HG02763 (cell line): ENCODE results near the gene SH3TC2.

ENCODE experiments used
- ATAC-seq: cut with Tn5 transposase; IDR thresholded peaks from one replicate; pipeline ENCODE4 v1.9.1; 2021; ENCODE audit warnings: mild to moderate bottlenecking, moderate library complexity; ENCODE audit not compliant: unreplicated experiment

Gene SH3TC2

GRCh38 chr5:149002761-149003689 is 59.8 kb downstream of the SH3TC2 start:
- no peak for ATAC-seq

DNA sequence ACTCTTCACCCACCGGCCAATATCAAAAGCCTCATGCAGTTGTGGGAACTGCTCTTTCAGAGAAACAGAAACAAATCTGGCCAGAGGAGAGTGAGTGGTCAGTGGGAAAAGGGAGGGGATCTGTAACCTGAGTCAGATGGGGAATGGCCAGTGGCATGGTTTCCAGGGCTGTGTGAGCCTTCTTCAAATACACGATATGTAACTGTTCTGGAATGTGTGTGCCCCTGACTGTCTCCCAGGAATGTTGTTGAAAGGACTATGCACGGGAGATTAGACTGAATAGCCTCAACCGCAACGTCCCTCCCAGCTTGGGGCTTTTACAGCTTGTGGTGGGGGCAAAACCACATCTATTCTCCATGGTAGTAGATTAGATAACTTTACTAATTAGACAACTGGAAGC is 60.8 kb downstream of the SH3TC2 start:
- ATAC-seq = no peak

DNA sequence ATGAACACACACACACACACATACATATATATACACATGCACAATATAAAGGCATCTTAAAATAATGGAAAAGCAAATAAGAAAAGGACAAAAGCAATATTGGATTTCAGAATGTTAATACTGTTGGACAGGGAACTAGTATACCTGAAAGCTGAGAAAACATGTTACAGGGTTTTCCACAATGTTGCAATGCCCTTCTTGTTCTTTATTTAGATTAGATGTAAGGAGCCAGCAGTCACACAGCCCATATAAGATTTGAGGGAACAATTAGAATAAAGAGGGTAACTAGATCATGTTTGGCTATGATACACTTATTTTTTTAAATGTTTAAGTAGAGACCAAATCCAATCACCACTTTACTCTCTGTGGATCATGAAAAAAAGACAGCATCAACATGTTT is 61.7 kb downstream of the SH3TC2 start:
- ATAC-seq = no peak

DNA sequence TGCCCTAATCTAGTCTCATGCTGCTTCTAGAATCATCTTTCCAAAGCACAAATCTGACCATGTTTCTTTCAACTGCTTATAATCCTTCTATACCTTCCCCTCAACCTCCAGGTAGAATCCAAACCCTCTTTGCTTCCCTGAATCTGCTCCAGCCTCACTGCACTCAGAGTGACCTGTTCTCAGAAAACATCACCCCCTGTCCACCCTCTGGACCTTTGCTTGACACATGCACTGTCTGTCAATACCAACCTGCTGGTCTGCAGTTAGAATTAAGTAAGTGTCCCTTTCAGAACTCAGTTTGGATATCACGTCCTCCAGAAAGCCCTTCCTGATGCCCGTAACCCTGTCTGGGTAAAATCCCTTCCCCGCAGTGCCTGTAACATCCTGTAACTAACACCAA is 63.1 kb downstream of the SH3TC2 start:
- no peak for ATAC-seq

GRCh38 chr5:148998174-148998797 is 64.6 kb downstream of the SH3TC2 start:
- peak; percentile 53 for ATAC-seq

DNA sequence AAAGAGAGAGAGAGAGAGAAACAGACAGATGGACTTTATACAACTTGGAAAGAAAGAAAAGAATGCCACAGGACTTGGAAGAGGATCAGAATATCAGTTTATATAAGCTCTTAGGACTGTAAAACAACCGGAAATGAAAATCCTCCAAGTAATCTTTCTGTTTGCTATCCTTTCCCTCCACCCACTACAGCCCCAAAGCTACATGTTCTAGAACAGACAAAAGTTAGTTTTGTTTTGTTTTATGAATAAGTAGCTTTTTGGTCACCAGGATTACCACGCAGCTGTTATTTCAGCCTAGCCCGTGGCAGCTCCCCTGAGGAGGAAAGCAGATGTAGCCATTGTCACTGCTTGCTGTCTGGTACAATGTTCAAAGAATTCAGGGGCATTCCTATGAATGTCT is 66.6 kb downstream of the SH3TC2 start:
- no peak for ATAC-seq

DNA sequence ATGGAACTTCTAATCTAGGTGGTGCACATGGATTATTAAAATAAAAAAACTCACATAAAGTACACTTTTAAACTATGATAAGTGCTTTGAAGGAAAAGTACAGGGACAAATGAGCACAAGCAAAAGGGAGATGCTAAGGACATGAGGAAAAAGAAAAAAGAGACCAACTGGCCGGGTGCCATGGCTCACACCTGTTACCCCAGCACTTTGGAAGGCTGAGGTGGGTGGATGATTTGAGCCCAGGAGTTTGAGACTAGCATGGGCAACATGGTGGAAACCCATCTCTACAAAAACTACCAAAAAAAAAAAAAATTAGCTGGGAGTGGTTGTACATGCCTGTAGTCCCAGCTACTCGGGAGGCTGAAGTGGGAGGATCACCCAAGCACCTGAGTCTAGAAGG is 67.1 kb downstream of the SH3TC2 start:
- ATAC-seq = no peak

GRCh38 chr5:148993283-148993936 is 69.5 kb downstream of the SH3TC2 start:
- no peak for ATAC-seq

GRCh38 chr5:148992265-148992664 is 70.6 kb downstream of the SH3TC2 start:
- ATAC-seq = no peak

DNA sequence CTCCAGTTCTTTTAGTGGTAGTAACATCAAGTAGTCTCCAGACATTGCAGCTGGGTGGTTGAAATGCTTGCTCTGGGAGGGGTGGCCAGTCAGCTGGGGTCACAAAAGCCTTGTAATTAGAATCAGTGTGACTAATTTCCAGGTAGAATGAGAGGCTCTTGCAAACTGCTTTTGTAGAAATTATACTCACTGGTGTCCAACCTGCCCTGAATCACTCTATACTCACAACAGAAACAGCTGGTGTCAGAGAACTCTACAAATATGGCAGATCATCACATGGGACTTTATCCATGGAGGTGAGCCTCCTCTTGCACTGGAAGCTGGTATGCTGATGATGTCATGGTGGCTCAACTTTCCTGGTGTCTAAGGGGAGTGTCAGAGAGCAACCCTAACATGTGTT is 71.3 kb downstream of the SH3TC2 start:
- ATAC-seq = no peak

DNA sequence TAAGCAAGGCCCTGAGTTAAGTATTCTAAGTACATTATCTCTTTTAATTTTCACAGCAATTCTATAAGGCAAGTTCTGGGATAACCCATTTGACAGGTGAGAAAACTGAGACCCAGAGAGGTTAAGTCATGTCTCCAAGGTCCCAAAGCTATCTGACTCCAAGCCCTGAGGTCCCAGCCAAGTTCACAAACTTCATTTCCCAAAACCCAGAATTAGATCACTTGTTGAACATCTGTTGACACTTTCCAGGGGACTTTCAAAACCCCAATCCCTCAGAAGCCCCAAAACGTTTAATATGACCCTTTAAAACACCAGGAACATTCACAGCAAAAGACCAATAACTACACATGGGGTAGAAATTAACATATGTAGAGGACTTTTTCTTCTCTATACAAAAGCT is 72.0 kb downstream of the SH3TC2 start:
- no peak for ATAC-seq

DNA sequence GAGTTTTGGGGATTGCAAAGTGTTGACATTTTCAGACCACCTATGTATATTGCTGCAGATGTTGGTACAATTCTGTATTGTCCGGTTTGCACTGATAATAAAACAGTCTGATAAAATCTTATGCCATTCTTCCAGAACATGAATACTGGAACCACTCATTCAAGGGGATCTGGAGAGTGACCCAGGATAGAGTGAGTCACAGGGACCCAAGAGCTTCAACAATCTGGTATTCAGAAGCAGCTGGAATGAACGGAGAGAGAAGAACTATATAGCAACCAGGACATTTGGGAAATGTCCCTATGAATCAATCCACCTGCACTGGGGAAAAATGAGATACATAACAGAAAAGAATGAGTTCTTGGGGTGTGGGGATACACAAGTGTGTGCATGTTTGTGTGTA is 73.3 kb downstream of the SH3TC2 start:
- ATAC-seq = no peak

DNA sequence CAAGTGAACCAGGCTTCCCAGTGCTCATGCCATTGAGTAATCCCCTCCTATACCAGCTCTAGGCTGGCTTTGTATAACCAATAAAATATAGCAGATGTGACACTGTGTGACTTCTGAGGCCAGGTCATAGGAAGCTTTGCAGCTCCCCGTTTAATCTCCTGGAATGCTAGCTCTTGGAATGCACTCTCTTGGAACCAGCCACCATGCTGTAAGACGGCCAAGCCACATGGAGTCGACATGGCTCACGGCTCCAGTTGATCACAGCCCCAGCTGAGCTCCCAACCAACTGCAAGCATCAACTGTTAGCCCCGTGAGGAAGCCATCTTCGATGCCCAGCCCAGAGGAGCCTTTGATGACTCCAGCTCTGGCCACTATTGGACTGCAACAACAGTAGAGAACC is 74.5 kb downstream of the SH3TC2 start:
- no peak for ATAC-seq

GRCh38 chr5:148986636-148987035 is 76.2 kb downstream of the SH3TC2 start:
- no peak for ATAC-seq

DNA sequence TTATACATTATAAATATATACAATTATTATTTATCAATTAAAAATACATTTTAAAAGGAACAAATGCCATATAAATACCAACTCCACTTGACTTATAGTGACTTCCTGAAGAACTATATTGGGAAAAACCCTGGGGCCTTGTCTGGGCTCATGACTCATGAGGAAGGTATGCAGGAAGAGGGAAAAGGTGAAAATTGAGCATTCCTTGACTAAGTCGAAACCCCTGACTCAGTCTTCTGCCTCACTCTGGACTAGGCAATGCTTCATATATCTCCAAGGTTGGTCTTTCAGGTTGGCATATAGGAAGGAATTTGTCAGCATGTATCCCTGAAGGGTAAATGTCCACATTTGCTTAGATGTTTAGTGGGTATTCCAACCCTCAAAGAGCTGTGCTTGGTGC is 78.5 kb downstream of the SH3TC2 start:
- no peak for ATAC-seq

DNA sequence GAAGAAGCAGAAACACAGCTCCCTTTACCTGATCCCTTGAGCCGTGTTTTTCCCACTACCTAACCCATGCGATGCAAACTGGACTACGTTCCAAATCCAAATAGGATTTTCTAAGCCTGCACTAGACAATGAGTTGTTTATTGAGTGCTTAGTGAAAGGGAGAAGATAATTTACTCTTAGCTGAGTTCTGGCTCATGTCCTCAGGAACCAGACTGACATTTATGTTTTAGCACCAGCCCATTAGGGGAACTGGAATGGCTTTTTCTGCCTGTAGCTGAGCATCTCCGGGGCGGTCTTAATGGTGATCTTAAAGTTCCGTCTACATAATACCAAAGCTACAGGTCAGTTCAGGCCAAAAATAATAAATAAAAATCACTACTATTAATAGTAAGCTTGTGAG is 81.5 kb downstream of the SH3TC2 start:
- no peak for ATAC-seq

- no peak for ATAC-seq
These were observed 82.1 kb downstream of the SH3TC2 start for GRCh38 chr5:148980731-148981130.

DNA sequence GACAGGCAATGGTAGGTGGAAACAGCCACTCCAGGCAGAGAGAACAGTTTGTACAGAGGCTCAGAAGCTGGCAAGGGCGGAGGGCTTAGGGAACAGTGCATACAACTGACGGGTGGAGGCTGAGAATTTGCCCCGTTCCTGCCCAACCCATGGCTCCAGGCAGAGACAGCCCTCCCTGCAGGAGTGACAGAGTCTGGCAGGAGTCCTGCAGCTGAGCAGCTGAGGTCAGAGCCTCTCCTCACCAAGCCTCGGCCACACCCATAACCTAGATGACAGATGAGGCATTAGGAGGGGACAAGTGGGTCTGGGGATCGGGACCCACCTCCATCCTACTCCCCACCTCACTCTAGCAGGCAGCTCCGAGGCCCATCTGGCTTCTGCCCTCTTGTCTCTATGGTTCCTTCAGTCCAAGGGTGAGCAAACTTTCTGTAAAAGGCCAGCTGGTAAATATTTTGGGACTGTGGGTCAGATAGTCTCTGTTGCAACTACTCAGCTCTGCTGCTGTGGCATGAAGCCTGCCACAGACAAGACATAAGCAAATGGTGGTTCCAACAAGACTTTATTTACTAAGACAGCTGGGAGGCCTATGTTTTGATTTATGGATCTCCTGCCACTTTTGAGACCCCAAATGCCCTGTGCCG is 83.7 kb downstream of the SH3TC2 start:
- no peak for ATAC-seq

GRCh38 chr5:148978370-148979082 is 84.3 kb downstream of the SH3TC2 start:
- ATAC-seq = no peak

- no peak for ATAC-seq
These were observed 86.1 kb downstream of the SH3TC2 start for GRCh38 chr5:148976569-148977381.
